ENCODE data around the gene GSTM1. TPM values are rescaled to one million over a fixed set of nuclear protein-coding genes. Genes with fewer than 3 reads are reported as not detected.

The GSTM1 gene
- total RNA-seq, 2 donors from 2014 or later, result 19.5 TPM; not detected in 1

DNA sequence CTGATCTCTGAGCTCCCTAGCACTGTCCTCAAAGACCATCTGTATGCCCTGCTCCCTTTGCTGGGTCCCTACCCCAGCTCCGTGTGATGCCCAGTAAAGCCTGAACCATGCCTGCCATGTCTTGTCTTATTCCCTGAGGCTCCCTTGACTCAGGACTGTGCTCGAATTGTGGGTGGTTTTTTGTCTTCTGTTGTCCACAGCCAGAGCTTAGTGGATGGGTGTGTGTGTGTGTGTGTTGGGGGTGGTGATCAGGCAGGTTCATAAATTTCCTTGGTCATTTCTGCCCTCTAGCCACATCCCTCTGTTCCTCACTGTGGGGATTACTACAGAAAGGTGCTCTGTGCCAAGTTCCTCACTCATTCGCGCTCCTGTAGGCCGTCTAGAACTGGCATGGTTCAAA, 30.1 kb downstream of the GSTM1 start:
- intact Hi-C loops (cut with DNase I), result loop anchor here (5.0 kb wide), 1 partner anchor 55 kb away; no protein-coding TSS in a partner anchor
- whole genome bisulfite sequencing, 2 donors, result 75 to 78% methylated on average over 5 of the region's 5 CpGs

DNA sequence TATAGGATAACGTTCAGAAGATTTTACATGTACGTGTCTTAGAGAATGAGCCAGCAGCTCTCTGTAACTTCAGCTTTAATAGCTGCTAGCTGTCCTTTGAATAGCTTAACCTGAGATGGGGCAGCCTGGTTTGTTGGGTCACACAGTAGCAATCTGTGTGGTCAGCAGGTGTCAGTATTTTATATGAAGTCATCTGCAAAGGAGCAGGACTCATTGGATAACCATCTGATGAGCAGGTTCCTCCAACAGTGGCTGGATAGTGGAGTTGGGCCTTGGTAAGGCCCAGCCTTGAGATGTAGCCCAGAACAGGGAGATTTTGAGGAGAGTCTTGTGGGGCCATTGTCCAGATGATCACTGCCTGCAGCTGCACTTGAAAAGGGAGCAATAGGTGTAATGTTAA, 30.9 kb downstream of the GSTM1 start:
- H3K27me3 ChIP-seq, result no peaks in the 10 kb centered on the region
- intact Hi-C loops (cut with DNase I), result loop anchor here (5.0 kb wide), 1 partner anchor 54 kb away; no protein-coding TSS in a partner anchor
- H3K4me3 ChIP-seq, result no peak overlapping the region
- DNase-seq (peak in 2 of 4 donors; percentile 45 to 51), ATAC-seq (peak; percentile 80)
- H3K9me3 ChIP-seq, result no peaks in the 10 kb centered on the region
- TF ChIP-seq, protein P1, sequence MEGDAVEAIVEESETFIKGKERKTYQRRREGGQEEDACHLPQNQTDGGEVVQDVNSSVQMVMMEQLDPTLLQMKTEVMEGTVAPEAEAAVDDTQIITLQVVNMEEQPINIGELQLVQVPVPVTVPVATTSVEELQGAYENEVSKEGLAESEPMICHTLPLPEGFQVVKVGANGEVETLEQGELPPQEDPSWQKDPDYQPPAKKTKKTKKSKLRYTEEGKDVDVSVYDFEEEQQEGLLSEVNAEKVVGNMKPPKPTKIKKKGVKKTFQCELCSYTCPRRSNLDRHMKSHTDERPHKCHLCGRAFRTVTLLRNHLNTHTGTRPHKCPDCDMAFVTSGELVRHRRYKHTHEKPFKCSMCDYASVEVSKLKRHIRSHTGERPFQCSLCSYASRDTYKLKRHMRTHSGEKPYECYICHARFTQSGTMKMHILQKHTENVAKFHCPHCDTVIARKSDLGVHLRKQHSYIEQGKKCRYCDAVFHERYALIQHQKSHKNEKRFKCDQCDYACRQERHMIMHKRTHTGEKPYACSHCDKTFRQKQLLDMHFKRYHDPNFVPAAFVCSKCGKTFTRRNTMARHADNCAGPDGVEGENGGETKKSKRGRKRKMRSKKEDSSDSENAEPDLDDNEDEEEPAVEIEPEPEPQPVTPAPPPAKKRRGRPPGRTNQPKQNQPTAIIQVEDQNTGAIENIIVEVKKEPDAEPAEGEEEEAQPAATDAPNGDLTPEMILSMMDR (IDR thresholded peaks at IDR 0.05), result peak in 5 of 7 experiments; percentile 26 to 67 (median 43)
- no peak for TF ChIP-seq POLR2A (IDR thresholded peaks at IDR 0.05)
- no peak overlapping the region for H3K27ac ChIP-seq
- 11 to 26% methylated on average over 2 of the region's 2 CpGs for WGBS, 2 donors
- H3K4me1 ChIP-seq, result peaks cover 1% of the 10 kb centered on the region
- H3K36me3 ChIP-seq (replicated peaks in 1 of 2; ENCODE audit: insufficient read depth in 1 of 2, low read depth in 2 of 2), result no peaks in the 10 kb centered on the region

More for the DNA sequence above, 30.1 kb downstream of the GSTM1 start:
- Histone ChIP-seq H3K9me3 (no peaks in the 10 kb centered on the region), H3K4me3 (no peak overlapping the region), H3K36me3 (replicated peaks in 1 of 2; ENCODE audit: insufficient read depth in 1 of 2, low read depth in 2 of 2) (no peaks in the 10 kb centered on the region), H3K27me3 (no peaks in the 10 kb centered on the region), H3K27ac (no peak overlapping the region), H3K4me1 (no peaks in the 10 kb centered on the region)
- TF ChIP-seq, protein P1 (IDR thresholded peaks at IDR 0.05), result no peak
- no peak for TF ChIP-seq POLR2A (IDR thresholded peaks at IDR 0.05)
- ATAC-seq (no peak), DNase-seq (no peak)

DNA sequence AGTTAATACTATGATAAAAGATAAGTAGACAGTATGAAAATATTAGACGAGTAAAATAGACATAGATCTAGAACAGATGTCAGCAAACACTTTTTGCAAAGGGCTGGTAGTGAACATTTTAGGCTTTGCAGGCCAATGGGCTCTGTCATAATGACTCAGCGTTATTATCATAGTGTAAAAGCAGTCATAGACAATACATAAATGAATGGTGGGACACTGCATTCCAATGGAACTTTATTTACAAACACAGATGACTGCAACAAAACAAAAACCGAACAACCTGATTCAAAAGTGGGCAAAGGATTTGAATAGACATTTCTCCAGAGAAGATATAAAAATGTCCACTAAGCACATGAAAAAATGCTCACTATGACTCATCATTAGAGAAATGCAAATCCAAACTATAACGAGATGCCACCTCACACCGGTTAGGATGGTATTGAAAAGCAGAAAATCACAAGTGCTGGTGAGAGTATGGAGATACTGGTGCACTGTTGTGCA, 31.8 kb downstream of the GSTM1 start:
- Histone ChIP-seq H3K4me3 (no peak overlapping the region), H3K4me1 (peaks cover 10% of the 10 kb centered on the region), H3K36me3 (replicated peaks in 1 of 2; ENCODE audit: insufficient read depth in 1 of 2, low read depth in 2 of 2) (no peaks in the 10 kb centered on the region), H3K27ac (no peak overlapping the region), H3K9me3 (no peaks in the 10 kb centered on the region), H3K27me3 (no peaks in the 10 kb centered on the region)
- intact Hi-C loops (cut with DNase I), result loop anchor here (5.0 kb wide), 1 partner anchor 53 kb away; no protein-coding TSS in a partner anchor
- DNase-seq, result no peak
- ATAC-seq, result no peak
- WGBS, 2 donors, result 69 to 73% methylated on average over 5 of the region's 5 CpGs
- no peak for TF ChIP-seq POLR2A (IDR thresholded peaks at IDR 0.05)
- TF ChIP-seq, protein P1 (IDR thresholded peaks at IDR 0.05), result no peak

DNA sequence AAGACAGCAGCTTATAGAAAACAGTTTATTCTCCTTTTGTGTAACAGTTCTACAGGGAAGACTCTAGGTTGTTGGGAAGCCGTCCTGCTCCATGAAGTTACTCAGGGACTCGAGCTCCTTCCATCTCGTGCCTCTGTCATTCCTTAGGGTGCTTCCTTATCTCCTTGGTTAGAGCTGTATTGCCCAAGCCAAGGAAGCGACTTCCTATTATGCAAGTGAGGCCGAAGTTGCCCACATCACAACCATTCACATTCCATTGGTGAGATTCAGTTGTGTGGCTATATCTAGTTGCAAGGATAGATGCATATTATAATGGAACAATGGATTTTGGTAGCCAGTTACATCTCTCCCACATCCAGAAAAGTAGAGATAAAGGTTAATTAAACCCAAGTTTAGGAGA, 33.4 kb downstream of the GSTM1 start:
- Histone ChIP-seq H3K4me1 (peaks cover 25% of the 10 kb centered on the region), H3K36me3 (replicated peaks in 1 of 2; ENCODE audit: insufficient read depth in 1 of 2, low read depth in 2 of 2) (no peaks in the 10 kb centered on the region), H3K27me3 (no peaks in the 10 kb centered on the region), H3K27ac (no peak overlapping the region), H3K9me3 (no peaks in the 10 kb centered on the region), H3K4me3 (no peak overlapping the region)
- no peak for ATAC-seq
- WGBS, 2 donors, result 75 to 80% methylated on average over 5 of the region's 5 CpGs
- DNase-seq, result no peak
- intact Hi-C loops (cut with DNase I), result no loop called here
- TF ChIP-seq, protein P1 (IDR thresholded peaks at IDR 0.05), result no peak
- no peak for TF ChIP-seq POLR2A (IDR thresholded peaks at IDR 0.05)

DNA sequence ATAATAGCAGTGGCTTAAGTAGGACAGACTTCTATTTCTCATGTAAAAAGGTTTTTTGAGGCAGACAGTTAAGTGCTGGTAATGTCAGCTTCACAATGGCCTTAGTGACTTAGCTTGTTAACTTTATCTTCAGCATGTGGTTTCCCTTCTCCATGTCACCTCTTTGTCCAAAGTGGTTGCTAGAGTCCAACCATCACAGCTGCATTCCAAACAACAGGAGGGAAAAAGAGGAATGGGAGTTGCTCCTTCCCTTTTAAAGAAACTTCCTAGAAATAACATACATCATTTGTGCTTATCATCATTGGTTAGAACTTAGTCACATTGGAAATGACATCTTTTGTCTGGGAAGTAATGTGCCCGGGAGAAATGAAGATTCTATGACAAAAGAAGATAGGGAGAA, 34.4 kb downstream of the GSTM1 start:
- no peak for ATAC-seq
- no peak for DNase-seq
- no peaks in the 10 kb centered on the region for H3K27me3 ChIP-seq
- TF ChIP-seq, protein P1 (IDR thresholded peaks at IDR 0.05), result no peak
- TF ChIP-seq POLR2A (IDR thresholded peaks at IDR 0.05), result no peak
- no peaks in the 10 kb centered on the region for H3K9me3 ChIP-seq
- H3K36me3 ChIP-seq (replicated peaks in 1 of 2; ENCODE audit: insufficient read depth in 1 of 2, low read depth in 2 of 2), result no peaks in the 10 kb centered on the region
- no peak overlapping the region for H3K4me3 ChIP-seq
- WGBS, 2 donors, result 93 to 100% methylated on average over 1 of the region's 1 CpG
- H3K4me1 ChIP-seq, result peaks cover 34% of the 10 kb centered on the region
- no peak overlapping the region for H3K27ac ChIP-seq
- intact Hi-C loops (cut with DNase I), result no loop called here

Data from body of pancreas (tissue), 4 donors.